HepG2 (cell line): ENCODE results near the gene API5. TPM values are rescaled to one million over a fixed set of nuclear protein-coding genes. Genes with fewer than 3 reads are reported as not detected.

Source experiments
- ATAC-seq: fragments of 200-7000 bp; cut with Tn5 transposase; 3 replicates; pipeline ENCODE4 v1.9.1; 2020; ENCODE audit warnings: mild to moderate bottlenecking, moderate library complexity
- BruUV-seq: library from RNA; stranded (reverse); fragments of 400-500 nt; replicated peaks from 2 replicates; lab custom pipeline; 2021; lab: Mats Ljungman, UMichigan
- CTCF ChIA-PET: fragments of 300-600 bp; formaldehyde crosslinking; extraction: SDS; loops from one replicate; lab custom pipeline; 2021; ENCODE audit warnings: low total read pairs, inconsistent platforms, low intra/inter-chr PET ratio; lab: Yijun Ruan, JAX
- POLR2A ChIA-PET: fragments of 350-600 bp; sonication (Branson Sonifier 250); formaldehyde crosslinking; loops from one replicate; lab custom pipeline; 2020; ENCODE audit warnings: antibody characterized with exemption, inconsistent platforms; lab: Yijun Ruan, JAX
- DNase-seq: peaks from one replicate; pipeline ENCODE4 v3.0.0-alpha.2; 2015; ENCODE audit warnings: low spot score
- FAIRE-seq: peaks from 3 replicates; lab custom pipeline; 2011; peaks lifted over from hg19 to GRCh38; lab: Jason Lieb, UNC
- H2AFZ ChIP-seq: one replicate; pipeline ENCODE4 v1.6.1; 2011; ENCODE audit warnings: low read length, inconsistent platforms
- H3K27ac ChIP-seq: fragments of 300-600 bp; 3 replicates; pipeline ENCODE4 v1.8.0; 2011; ENCODE audit warnings: mixed run types, mild to moderate bottlenecking, mixed read lengths, low read length, inconsistent platforms; ENCODE audit not compliant: insufficient read depth; ENCODE audit errors: extremely low read length
- H3K27me3 ChIP-seq, 2 experiments: fragments of 200-600 bp in 1 of 2; 2 replicates in 1 of 2; 3 replicates in 1 of 2; pipeline versions ENCODE4 v1.6.0 to v1.8.0; 2011; ENCODE audit warnings: low read length in 2 of 2, mild to moderate bottlenecking in 2 of 2, moderate library complexity in 2 of 2, inconsistent platforms in 1 of 2; ENCODE audit not compliant: insufficient read depth in 2 of 2, control insufficient read depth in 1 of 2
- H3K36me3 ChIP-seq, 2 experiments: fragments of 200-600 bp in 1 of 2; replicated peaks in 1 of 2; 2 replicates in 1 of 2; 3 replicates in 1 of 2; pipeline versions ENCODE4 v1.5.1 to v1.8.0; 2011; ENCODE audit warnings: low read length in 2 of 2, inconsistent platforms in 1 of 2; ENCODE audit not compliant: insufficient read depth in 2 of 2, control insufficient read depth in 1 of 2
- H3K4me1 ChIP-seq: 2 replicates; pipeline ENCODE4 v1.5.1; 2012; ENCODE audit warnings: low read length, inconsistent platforms; ENCODE audit not compliant: insufficient read depth
- H3K4me2 ChIP-seq: 2 replicates; pipeline ENCODE4 v1.6.0; 2011; ENCODE audit warnings: low read depth, low read length, inconsistent platforms
- H3K4me3 ChIP-seq, 3 experiments: fragments of 200-600 bp in 1 of 3; sonication (generic), shearing (Covaris generic) in 1 of 3; replicated peaks in 1 of 3; 2 replicates each; pipeline ENCODE4 v1.5.1; 2011 to 2016; ENCODE audit warnings: low read length in 3 of 3, inconsistent platforms in 2 of 3, low read depth in 2 of 3, mild to moderate bottlenecking in 2 of 3, control low read depth in 1 of 3, mixed read lengths in 1 of 3; ENCODE audit not compliant: insufficient read depth in 1 of 3
- H3K79me2 ChIP-seq: one replicate; pipeline ENCODE4 v1.6.1; 2011; ENCODE audit warnings: low read length, inconsistent platforms; ENCODE audit not compliant: insufficient read depth
- H3K9ac ChIP-seq: 2 replicates; pipeline ENCODE4 v1.6.0; 2011; ENCODE audit warnings: mild to moderate bottlenecking, low read depth, low read length, inconsistent platforms; ENCODE audit not compliant: insufficient read depth
- H3K9me3 ChIP-seq: 2 replicates; pipeline ENCODE4 v1.5.1; 2012; ENCODE audit warnings: mild to moderate bottlenecking, low read length
- H4K20me1 ChIP-seq: 2 replicates; pipeline ENCODE4 v1.6.0; 2011; ENCODE audit warnings: inconsistent platforms, mild to moderate bottlenecking, low read length, moderate library complexity; ENCODE audit not compliant: insufficient read depth
- ARHGAP35 ChIP-seq: sonication (generic); formaldehyde crosslinking; IDR thresholded peaks from 2 replicates; pipeline ENCODE4 v1.9.0; 2022; ENCODE audit warnings: mild to moderate bottlenecking, inconsistent platforms, moderate library complexity, missing genetic modification reagents, borderline replicate concordance
- CCDC6 ChIP-seq: sonication (generic); formaldehyde crosslinking; IDR thresholded peaks from 2 replicates; pipeline ENCODE4 v1.8.1; 2022; ENCODE audit warnings: mild to moderate bottlenecking, missing genetic modification reagents, moderate library complexity
- HNF4G ChIP-seq, 2 experiments: sonication (generic) in 1 of 2; formaldehyde crosslinking in 1 of 2; IDR thresholded peaks; 2 replicates each; pipeline versions ENCODE4 v1.4.0 to v1.6.1; 2011 to 2020; ENCODE audit warnings: borderline replicate concordance in 2 of 2, low read depth in 2 of 2, mild to moderate bottlenecking in 2 of 2, low read length in 1 of 2, missing genetic modification reagents in 1 of 2, moderate library complexity in 1 of 2
- JUNB ChIP-seq: sonication (generic); formaldehyde crosslinking; IDR thresholded peaks from 2 replicates; pipeline ENCODE4 v1.8.0; 2022; ENCODE audit warnings: missing genetic modification reagents, mild to moderate bottlenecking, borderline replicate concordance
- KMT2A ChIP-seq: sonication (generic); formaldehyde crosslinking; IDR thresholded peaks from 2 replicates; pipeline ENCODE4 v1.4.0; 2020; ENCODE audit warnings: missing genetic modification reagents
- MXI1 ChIP-seq: IDR thresholded peaks from 3 replicates; pipeline ENCODE4 v1.6.1; 2012; ENCODE audit warnings: low read depth, low read length, inconsistent platforms, borderline replicate concordance
- RORA ChIP-seq: sonication (generic); formaldehyde crosslinking; IDR thresholded peaks from 2 replicates; pipeline ENCODE4 v1.5.0; 2020; ENCODE audit warnings: mild to moderate bottlenecking, missing genetic modification reagents, moderate library complexity
- ZFAT ChIP-seq: sonication (generic); formaldehyde crosslinking; conservative IDR thresholded peaks from 2 replicates; pipeline ENCODE4 v1.8.1; 2023; ENCODE audit warnings: missing genetic modification reagents, inconsistent platforms
- ZNF652 ChIP-seq: IDR thresholded peaks from 2 replicates; pipeline ENCODE4 v1.6.1; 2016; ENCODE audit warnings: low read depth, borderline replicate concordance
- ZNF724P ChIP-seq: sonication (generic); formaldehyde crosslinking; IDR thresholded peaks from 2 replicates; pipeline ENCODE4 v1.8.0; 2022; ENCODE audit warnings: missing genetic modification reagents, borderline replicate concordance
- WGBS: methylation state at CpG from one replicate; pipeline ENCODE4 v1.1.6; 2017; ENCODE audit warnings: low lambda C conversion rate; 5-methylcytosine and 5-hydroxymethylcytosine counted together
- in situ Hi-C: cut with HindIII; loops from 2 replicates; pipeline ENCODE4 v1.10.0; 2017; ENCODE audit warnings: low pct_unique_long_range_greater_than_20kb; ENCODE audit not compliant: extremely low pct_ligation_motif_present
- intact Hi-C: fragments of 100-400 bp; cut with micrococcal nuclease; formaldehyde crosslinking; loops from one replicate; pipeline ENCODE4 v1.10.0; 2022; ENCODE audit not compliant: unreplicated experiment
- polyA plus RNA-seq, 8 experiments: library from polyadenylated mRNA; depleted of rRNA in 3 of 8; stranded (reverse) in 7 of 8; unstranded in 1 of 8; fragments of >200 nt; fragmentation: Illumina TruSeq in 4 of 8; extraction: Trizol in 4 of 8; gene quantifications; 2 replicates each; pipeline versions ENCODE4 v1.2.1 to v1.2.3, GENCODE V29; 2011 to 2016; ENCODE audit warnings: low read depth in 4 of 8, missing spikeins in 1 of 8, mixed read lengths in 1 of 8; ENCODE audit not compliant: insufficient read depth in 1 of 8
- total RNA-seq, 5 experiments: library from RNA; depleted of rRNA; stranded (reverse); fragments of >200 nt; fragmentation: Illumina TruSeq; extraction: Trizol; gene quantifications; 2 replicates each; pipeline ENCODE4 v1.2.3, GENCODE V29; 2016; ENCODE audit warnings: low read depth in 1 of 5
- TF ChIP-seq, protein P1 (sequence below): sonication (generic); formaldehyde crosslinking; IDR thresholded peaks from 2 replicates; pipeline ENCODE4 v1.5.0; 2020; ENCODE audit warnings: missing genetic modification reagents
- TF ChIP-seq, protein P2 (sequence below): sonication (generic); formaldehyde crosslinking; IDR thresholded peaks from 2 replicates; pipeline ENCODE4 v1.8.0; 2022; ENCODE audit warnings: mild to moderate bottlenecking, missing genetic modification reagents, borderline replicate concordance
- TF ChIP-seq, protein P3 (sequence below): sonication (generic); formaldehyde crosslinking; IDR thresholded peaks from 2 replicates; pipeline ENCODE4 v1.8.1; 2022; ENCODE audit warnings: low read depth, mild to moderate bottlenecking, missing genetic modification reagents

API5 gene
- total and polyA plus RNA-seq, 2 of the 13 experiments (the other 11 are each of a cell fraction or from before 2014, with no cell fraction given): 21.6 to 59.0 TPM

DNA sequence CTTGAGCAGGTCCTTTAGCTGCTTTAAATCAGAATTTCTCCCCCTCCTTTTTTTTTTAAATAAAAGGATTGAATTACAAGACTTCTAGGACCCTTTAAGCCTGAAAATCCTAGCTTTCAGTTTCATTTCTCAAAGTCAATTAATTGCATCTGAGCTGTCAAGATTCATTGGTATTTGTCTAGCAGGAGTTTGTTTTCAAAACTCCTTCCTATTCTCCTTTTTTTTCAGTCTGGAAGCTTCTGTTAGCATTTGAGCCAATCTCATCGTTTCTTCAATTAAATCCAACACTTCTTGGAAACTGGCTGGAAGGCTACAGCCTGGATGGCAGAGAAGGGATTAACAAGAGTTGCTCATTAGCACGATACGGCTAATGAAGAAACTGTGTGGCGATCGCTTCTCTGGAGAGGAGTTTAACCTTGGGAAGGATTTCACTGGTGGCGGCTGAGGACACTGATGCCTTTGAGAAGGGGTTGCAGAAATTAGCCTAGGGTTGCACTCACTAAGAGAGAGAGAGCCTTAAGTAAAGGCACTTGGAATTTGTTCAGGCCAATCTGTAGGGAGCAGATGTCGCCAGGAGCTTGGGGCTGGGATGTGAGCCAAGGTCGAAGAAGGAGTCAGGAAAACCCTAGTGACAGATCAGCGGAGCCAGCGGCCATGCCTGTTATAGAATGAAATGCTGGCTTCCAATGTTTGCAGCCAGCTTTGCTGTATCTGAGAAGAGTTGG, 43.8 kb upstream of the API5 start:
- ChIA-PET POLR2A (no interaction called here), CTCF (no interaction called here)
- H3K27me3 ChIP-seq: peaks cover 2 to 14% of the 10 kb centered on the region in 2 experiments; a peak in 4 of 5 replicates
- H3K9ac ChIP-seq: no peak overlapping the region
- H2AFZ ChIP-seq: no peak overlapping the region
- H3K36me3 ChIP-seq: no peaks in the 10 kb centered on the region
- no peak for DNase-seq
- no peak for ATAC-seq
- H4K20me1 ChIP-seq: no peaks in the 10 kb centered on the region
- no peak overlapping the region for H3K27ac ChIP-seq
- 35% methylated on average over 10 of the region's 10 CpGs for WGBS
- no peak for FAIRE-seq
- no peaks in the 10 kb centered on the region for H3K9me3 ChIP-seq
- no peak overlapping the region for H3K4me2 ChIP-seq
- in situ Hi-C loops: no loop called here
- no peaks in the 10 kb centered on the region for H3K4me1 ChIP-seq
- no peak for TF ChIP-seq ZFAT (CRISPR knock-in tag)
- TF ChIP-seq RORA: no peak
- no peak for TF ChIP-seq CCDC6 (CRISPR knock-in tag)
- no peak for TF ChIP-seq ARHGAP35 (CRISPR knock-in tag)
- no peak for TF ChIP-seq MXI1
- TF ChIP-seq ZNF652 (CRISPR knock-in tag): no peak
- TF ChIP-seq ZNF724P (CRISPR knock-in tag): no peak
- TF ChIP-seq KMT2A (CRISPR knock-in tag): no peak
- TF ChIP-seq, protein P1, sequence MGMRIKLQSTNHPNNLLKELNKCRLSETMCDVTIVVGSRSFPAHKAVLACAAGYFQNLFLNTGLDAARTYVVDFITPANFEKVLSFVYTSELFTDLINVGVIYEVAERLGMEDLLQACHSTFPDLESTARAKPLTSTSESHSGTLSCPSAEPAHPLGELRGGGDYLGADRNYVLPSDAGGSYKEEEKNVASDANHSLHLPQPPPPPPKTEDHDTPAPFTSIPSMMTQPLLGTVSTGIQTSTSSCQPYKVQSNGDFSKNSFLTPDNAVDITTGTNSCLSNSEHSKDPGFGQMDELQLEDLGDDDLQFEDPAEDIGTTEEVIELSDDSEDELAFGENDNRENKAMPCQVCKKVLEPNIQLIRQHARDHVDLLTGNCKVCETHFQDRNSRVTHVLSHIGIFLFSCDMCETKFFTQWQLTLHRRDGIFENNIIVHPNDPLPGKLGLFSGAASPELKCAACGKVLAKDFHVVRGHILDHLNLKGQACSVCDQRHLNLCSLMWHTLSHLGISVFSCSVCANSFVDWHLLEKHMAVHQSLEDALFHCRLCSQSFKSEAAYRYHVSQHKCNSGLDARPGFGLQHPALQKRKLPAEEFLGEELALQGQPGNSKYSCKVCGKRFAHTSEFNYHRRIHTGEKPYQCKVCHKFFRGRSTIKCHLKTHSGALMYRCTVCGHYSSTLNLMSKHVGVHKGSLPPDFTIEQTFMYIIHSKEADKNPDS: no peak
- TF ChIP-seq, protein P2, sequence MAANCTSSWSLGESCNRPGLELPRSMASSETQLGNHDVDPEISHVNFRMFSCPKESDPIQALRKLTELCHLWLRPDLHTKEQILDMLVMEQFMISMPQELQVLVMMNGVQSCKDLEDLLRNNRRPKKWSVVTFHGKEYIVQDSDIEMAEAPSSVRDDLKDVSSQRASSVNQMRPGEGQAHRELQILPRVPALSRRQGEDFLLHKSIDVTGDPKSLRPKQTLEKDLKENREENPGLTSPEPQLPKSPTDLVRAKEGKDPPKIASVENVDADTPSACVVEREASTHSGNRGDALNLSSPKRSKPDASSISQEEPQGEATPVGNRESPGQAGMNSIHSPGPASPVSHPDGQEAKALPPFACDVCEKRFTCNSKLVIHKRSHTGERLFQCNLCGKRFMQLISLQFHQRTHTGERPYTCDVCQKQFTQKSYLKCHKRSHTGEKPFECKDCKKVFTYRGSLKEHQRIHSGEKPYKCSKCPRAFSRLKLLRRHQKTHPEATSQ (CRISPR knock-in tag): no peak
- TF ChIP-seq, protein P3, sequence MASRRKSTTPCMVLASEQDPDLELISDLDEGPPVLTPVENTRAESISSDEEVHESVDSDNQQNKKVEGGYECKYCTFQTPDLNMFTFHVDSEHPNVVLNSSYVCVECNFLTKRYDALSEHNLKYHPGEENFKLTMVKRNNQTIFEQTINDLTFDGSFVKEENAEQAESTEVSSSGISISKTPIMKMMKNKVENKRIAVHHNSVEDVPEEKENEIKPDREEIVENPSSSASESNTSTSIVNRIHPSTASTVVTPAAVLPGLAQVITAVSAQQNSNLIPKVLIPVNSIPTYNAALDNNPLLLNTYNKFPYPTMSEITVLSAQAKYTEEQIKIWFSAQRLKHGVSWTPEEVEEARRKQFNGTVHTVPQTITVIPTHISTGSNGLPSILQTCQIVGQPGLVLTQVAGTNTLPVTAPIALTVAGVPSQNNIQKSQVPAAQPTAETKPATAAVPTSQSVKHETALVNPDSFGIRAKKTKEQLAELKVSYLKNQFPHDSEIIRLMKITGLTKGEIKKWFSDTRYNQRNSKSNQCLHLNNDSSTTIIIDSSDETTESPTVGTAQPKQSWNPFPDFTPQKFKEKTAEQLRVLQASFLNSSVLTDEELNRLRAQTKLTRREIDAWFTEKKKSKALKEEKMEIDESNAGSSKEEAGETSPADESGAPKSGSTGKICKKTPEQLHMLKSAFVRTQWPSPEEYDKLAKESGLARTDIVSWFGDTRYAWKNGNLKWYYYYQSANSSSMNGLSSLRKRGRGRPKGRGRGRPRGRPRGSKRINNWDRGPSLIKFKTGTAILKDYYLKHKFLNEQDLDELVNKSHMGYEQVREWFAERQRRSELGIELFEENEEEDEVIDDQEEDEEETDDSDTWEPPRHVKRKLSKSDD (CRISPR knock-in tag): no peak
- no peak for TF ChIP-seq HNF4G (IDR thresholded peaks at IDR 0.05; ENCODE audit: borderline replicate concordance, low read depth, low read length)
- TF ChIP-seq HNF4G (CRISPR knock-in tag; IDR thresholded peaks at IDR 0.05; ENCODE audit: borderline replicate concordance, low read depth): no peak
- TF ChIP-seq JUNB (CRISPR knock-in tag): no peak
- no peaks in the 10 kb centered on the region for H3K79me2 ChIP-seq
- intact Hi-C loops: no loop called here
- no peak overlapping the region for H3K4me3 ChIP-seq
- no TSS peak for BruUV-seq
